ENCODE measurements around the gene ASPHD1.
"Not testable (repeated sequence)": the region's sequence is repeated elsewhere in the genome, so short reads cannot be mapped to it uniquely, and the experiment has no call there.

The ASPHD1 gene

GRCh38 chr16:29926711-29927052, 26.4 kb downstream of the ASPHD1 start:
- H3K4me3 ChIP-seq (ENCODE audit: insufficient read length, low read depth) = peak overlapping the region; percentile 89
- H3K4me1 ChIP-seq (ENCODE audit: insufficient read depth, insufficient read length) = peaks cover 6% of the 10 kb centered on the region
- peak overlapping the region; percentile 88 for H3K9ac ChIP-seq (ENCODE audit: insufficient read length, low read depth)
- H3K36me3 ChIP-seq (ENCODE audit: insufficient read depth, insufficient read length, low read length) = peaks cover 13% of the 10 kb centered on the region
- TF ChIP-seq SUZ12 (IDR thresholded peaks at IDR 0.05; ENCODE audit: extremely low read depth, insufficient read depth, insufficient read length) (no peak), ZNF274 (IDR thresholded peaks at IDR 0.05; ENCODE audit: low read depth, low read length) (no peak), YY1 (IDR thresholded peaks at IDR 0.05; ENCODE audit: insufficient read depth, insufficient read length) (no peak)
- H3K27me3 ChIP-seq (ENCODE audit: insufficient read depth, insufficient read length) = no peaks in the 10 kb centered on the region
- no peaks in the 10 kb centered on the region for H3K9me3 ChIP-seq (ENCODE audit: insufficient read depth, low read length)
- DNase-seq (ENCODE audit: low read depth, low spot score) = no peak

- H3K9ac ChIP-seq (ENCODE audit: insufficient read length, low read depth) = peak overlapping the region; percentile 88
- no peaks in the 10 kb centered on the region for H3K27me3 ChIP-seq (ENCODE audit: insufficient read depth, insufficient read length)
- TF ChIP-seq ZNF274 (IDR thresholded peaks at IDR 0.05; ENCODE audit: low read depth, low read length) = no peak
- TF ChIP-seq YY1 (IDR thresholded peaks at IDR 0.05; ENCODE audit: insufficient read depth, insufficient read length) = no peak
- no peak for TF ChIP-seq SUZ12 (IDR thresholded peaks at IDR 0.05; ENCODE audit: extremely low read depth, insufficient read depth, insufficient read length)
- DNase-seq (ENCODE audit: low read depth, low spot score) = no peak
- H3K4me3 ChIP-seq (ENCODE audit: insufficient read length, low read depth) = peak overlapping the region; percentile 89
- H3K9me3 ChIP-seq (ENCODE audit: insufficient read depth, low read length) = no peaks in the 10 kb centered on the region
- H3K4me1 ChIP-seq (ENCODE audit: insufficient read depth, insufficient read length) = peaks cover 6% of the 10 kb centered on the region
- peaks cover 9% of the 10 kb centered on the region for H3K36me3 ChIP-seq (ENCODE audit: insufficient read depth, insufficient read length, low read length)
Observed at GRCh38 chr16:29927070-29927905, 27.0 kb downstream of the ASPHD1 start.

DNA sequence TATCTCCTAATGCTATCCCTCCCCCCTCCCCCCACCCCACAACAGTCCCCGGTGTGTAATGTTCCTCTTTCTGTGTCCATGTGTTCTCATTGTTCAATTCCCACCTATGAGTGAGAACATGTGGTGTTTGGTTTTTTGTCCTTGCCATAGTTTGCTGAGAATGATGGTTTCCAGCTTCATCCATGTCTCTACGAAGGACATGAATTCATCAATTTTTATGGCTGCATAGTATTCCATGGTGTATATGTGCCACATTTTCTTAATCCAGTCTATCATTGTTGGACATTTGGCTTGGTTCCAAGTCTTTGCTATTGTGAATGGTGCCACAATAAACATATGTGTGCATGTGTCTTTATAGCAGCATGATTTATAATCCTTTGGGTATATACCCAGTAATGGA, 31.5 kb downstream of the ASPHD1 start:
- not testable (repeated sequence) for H3K4me1 ChIP-seq (ENCODE audit: insufficient read depth, insufficient read length); DNase-seq (ENCODE audit: low read depth, low spot score); H3K9me3 ChIP-seq (ENCODE audit: insufficient read depth, low read length); H3K27me3 ChIP-seq (ENCODE audit: insufficient read depth, insufficient read length); H3K4me3 ChIP-seq (ENCODE audit: insufficient read length, low read depth); H3K9ac ChIP-seq (ENCODE audit: insufficient read length, low read depth); H3K36me3 ChIP-seq (ENCODE audit: insufficient read depth, insufficient read length, low read length)

DNA sequence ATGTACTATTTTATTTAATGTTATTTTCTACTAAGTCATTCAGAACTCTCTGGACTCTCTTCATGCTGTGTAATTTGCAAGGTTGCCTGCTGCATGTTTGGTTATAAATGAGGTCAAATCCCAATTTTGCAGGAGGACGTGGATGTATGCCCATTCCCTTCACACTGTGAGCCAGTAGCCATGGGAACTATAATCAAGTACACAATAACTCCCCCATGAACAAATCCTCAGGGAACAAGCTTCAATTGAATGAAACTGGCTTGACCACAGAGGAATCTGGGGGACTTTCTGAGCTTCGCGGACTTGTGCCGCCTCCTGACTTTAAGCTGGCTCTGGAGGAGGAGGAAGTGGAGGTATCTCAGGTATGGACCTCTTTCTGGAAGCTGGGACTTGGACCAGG, 40.4 kb downstream of the ASPHD1 start:
- no peaks in the 10 kb centered on the region for H3K27me3 ChIP-seq (ENCODE audit: insufficient read depth, insufficient read length)
- no peaks in the 10 kb centered on the region for H3K9me3 ChIP-seq (ENCODE audit: insufficient read depth, low read length)
- H3K9ac ChIP-seq (ENCODE audit: insufficient read length, low read depth) = no peak overlapping the region
- no peaks in the 10 kb centered on the region for H3K36me3 ChIP-seq (ENCODE audit: insufficient read depth, insufficient read length, low read length)
- TF ChIP-seq ZNF274 (IDR thresholded peaks at IDR 0.05; ENCODE audit: low read depth, low read length) = no peak
- TF ChIP-seq SUZ12 (IDR thresholded peaks at IDR 0.05; ENCODE audit: extremely low read depth, insufficient read depth, insufficient read length) = no peak
- no peaks in the 10 kb centered on the region for H3K4me1 ChIP-seq (ENCODE audit: insufficient read depth, insufficient read length)
- DNase-seq (ENCODE audit: low read depth, low spot score) = no peak
- no peak overlapping the region for H3K4me3 ChIP-seq (ENCODE audit: insufficient read length, low read depth)

- TF ChIP-seq YY1 (IDR thresholded peaks at IDR 0.05; ENCODE audit: insufficient read depth, insufficient read length) (no peak), ZNF274 (IDR thresholded peaks at IDR 0.05; ENCODE audit: low read depth, low read length) (no peak), SUZ12 (IDR thresholded peaks at IDR 0.05; ENCODE audit: extremely low read depth, insufficient read depth, insufficient read length) (no peak)
- H3K9ac ChIP-seq (ENCODE audit: insufficient read length, low read depth) = peak overlapping the region; percentile 38
- no peak overlapping the region for H3K4me3 ChIP-seq (ENCODE audit: insufficient read length, low read depth)
- peak; percentile 87 for DNase-seq (ENCODE audit: low read depth, low spot score)
- H3K9me3 ChIP-seq (ENCODE audit: insufficient read depth, low read length) = peaks cover 5% of the 10 kb centered on the region; the same call in 1 of the 2 replicates
- H3K27me3 ChIP-seq (ENCODE audit: insufficient read depth, insufficient read length) = no peaks in the 10 kb centered on the region
- H3K4me1 ChIP-seq (ENCODE audit: insufficient read depth, insufficient read length) = no peaks in the 10 kb centered on the region
- no peaks in the 10 kb centered on the region for H3K36me3 ChIP-seq (ENCODE audit: insufficient read depth, insufficient read length, low read length)
Observed at GRCh38 chr16:29943846-29944799, 43.8 kb downstream of the ASPHD1 start.

DNA sequence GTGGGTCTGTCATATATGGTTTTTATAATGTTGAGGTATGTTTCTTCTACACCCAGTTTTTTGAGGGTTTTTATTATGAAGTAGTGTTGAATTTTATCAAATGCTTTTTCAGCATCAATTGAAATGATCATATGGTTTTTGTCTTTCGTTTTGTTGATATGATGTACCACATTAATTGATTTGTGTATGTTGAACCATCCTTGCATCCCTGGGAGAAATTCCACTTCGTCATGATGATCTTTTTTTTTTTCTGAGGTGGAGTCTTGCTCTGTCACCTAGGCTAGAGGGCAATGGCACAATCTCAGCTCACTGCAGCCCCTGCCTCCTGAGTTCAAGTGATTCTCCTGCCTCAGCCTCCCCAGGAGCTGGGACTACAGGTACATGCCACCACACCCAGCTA, 47.6 kb downstream of the ASPHD1 start:
- no peaks in the 10 kb centered on the region for H3K27me3 ChIP-seq (ENCODE audit: insufficient read depth, insufficient read length)
- H3K36me3 ChIP-seq (ENCODE audit: insufficient read depth, insufficient read length, low read length) = no peaks in the 10 kb centered on the region
- TF ChIP-seq SUZ12 (IDR thresholded peaks at IDR 0.05; ENCODE audit: extremely low read depth, insufficient read depth, insufficient read length) (no peak), YY1 (IDR thresholded peaks at IDR 0.05; ENCODE audit: insufficient read depth, insufficient read length) (no peak)
- no peak for DNase-seq (ENCODE audit: low read depth, low spot score)
- H3K9ac ChIP-seq (ENCODE audit: insufficient read length, low read depth) = no peak overlapping the region
- peaks cover 8% of the 10 kb centered on the region for H3K4me1 ChIP-seq (ENCODE audit: insufficient read depth, insufficient read length)
- H3K4me3 ChIP-seq (ENCODE audit: insufficient read length, low read depth) = no peak overlapping the region
- H3K9me3 ChIP-seq (ENCODE audit: insufficient read depth, low read length) = peaks cover 5% of the 10 kb centered on the region; the same call in 1 of the 2 replicates

DNA sequence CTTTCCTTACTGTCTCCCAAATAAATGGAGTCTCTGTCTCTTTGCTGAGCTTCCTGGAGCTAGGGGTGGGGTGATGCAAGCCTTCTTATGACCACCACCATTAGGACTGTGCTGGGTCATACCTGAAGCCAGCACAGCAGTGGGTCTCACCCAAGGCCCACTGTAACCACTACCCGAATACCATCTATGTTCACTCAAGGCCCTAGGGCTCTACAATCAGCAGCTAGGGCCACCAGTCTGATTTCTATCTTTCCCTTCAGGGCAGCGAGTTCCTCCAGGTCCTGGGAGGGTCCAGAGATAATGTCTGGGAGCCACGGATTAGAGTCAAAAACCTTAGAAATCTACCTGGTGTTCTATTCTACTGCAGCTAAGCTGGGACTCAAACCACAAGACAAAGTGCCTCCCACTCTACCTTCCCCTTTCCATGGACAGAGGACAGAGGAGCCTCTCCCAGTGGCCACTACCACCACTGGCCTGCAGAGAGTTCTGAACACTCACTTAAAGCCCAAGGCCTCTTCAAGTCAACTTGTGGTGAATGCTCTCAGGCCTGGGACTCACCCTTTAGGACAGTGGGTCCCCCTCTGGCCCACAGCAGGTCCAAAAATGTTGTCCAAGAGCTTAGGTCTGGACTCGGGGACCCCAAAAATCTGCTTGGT, 50.6 kb downstream of the ASPHD1 start:
- no peak overlapping the region for H3K9ac ChIP-seq (ENCODE audit: insufficient read length, low read depth)
- no peaks in the 10 kb centered on the region for H3K36me3 ChIP-seq (ENCODE audit: insufficient read depth, insufficient read length, low read length)
- TF ChIP-seq ZNF274 (IDR thresholded peaks at IDR 0.05; ENCODE audit: low read depth, low read length) = no peak
- TF ChIP-seq SUZ12 (IDR thresholded peaks at IDR 0.05; ENCODE audit: extremely low read depth, insufficient read depth, insufficient read length) = no peak
- no peak for TF ChIP-seq YY1 (IDR thresholded peaks at IDR 0.05; ENCODE audit: insufficient read depth, insufficient read length)
- no peak for DNase-seq (ENCODE audit: low read depth, low spot score)
- peaks cover 5% of the 10 kb centered on the region; the same call in 1 of the 2 replicates for H3K9me3 ChIP-seq (ENCODE audit: insufficient read depth, low read length)
- H3K27me3 ChIP-seq (ENCODE audit: insufficient read depth, insufficient read length) = no peaks in the 10 kb centered on the region
- H3K4me1 ChIP-seq (ENCODE audit: insufficient read depth, insufficient read length) = peaks cover 8% of the 10 kb centered on the region
- no peak overlapping the region for H3K4me3 ChIP-seq (ENCODE audit: insufficient read length, low read depth)
